GM19351 (cell line): Measurements from ENCODE around the gene GTF3C5.
"Not testable (repeated sequence)": the region's sequence is repeated elsewhere in the genome, so short reads cannot be mapped to it uniquely, and the experiment has no call there.

ENCODE experiments used
- ATAC-seq: cut with Tn5 transposase; IDR thresholded peaks from one replicate; pipeline ENCODE4 v1.9.1; 2021; ENCODE audit warnings: mild to moderate bottlenecking, moderate library complexity; ENCODE audit not compliant: unreplicated experiment

Gene GTF3C5

DNA sequence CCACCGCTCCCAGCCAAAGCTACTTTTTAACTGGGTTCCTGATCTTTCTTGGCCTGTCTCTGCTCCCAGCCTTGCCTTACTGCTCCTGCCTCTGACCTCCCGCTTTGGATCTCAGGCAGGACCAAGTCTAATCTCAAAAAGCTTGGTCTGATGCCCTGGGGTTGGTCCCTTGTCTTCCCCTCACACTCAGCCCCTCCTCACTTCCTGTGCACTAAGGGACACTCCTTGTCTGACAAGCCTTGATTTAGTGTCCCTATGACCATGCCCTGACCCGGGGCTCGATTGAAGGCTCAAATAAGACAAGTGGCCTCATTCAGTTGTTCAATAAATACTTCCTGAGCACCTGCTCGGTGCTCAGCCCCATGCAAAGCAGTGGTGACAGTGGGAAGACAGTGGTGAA, 3.7 kb upstream of the GTF3C5 start:
- ATAC-seq = no peak

DNA sequence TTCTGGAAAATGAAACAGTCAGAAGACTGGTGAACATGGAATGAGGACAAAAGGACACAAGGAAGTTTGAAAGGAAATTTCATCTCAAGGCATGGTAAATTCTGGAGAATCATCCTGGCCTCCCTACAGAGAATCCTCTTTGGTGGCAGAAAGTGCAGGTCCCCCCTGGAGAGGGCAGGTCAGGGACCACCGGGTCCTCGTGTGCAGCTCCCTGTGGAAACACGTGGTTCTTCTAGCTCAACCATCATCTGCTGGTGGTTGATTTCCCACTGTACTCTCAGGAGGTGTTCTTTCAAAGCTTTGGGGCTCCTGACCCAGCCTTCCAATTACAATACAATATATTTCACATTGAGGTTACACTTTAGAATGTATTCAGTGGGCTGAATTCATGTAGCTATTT, 2.6 kb upstream of the GTF3C5 start:
- ATAC-seq = no peak

DNA sequence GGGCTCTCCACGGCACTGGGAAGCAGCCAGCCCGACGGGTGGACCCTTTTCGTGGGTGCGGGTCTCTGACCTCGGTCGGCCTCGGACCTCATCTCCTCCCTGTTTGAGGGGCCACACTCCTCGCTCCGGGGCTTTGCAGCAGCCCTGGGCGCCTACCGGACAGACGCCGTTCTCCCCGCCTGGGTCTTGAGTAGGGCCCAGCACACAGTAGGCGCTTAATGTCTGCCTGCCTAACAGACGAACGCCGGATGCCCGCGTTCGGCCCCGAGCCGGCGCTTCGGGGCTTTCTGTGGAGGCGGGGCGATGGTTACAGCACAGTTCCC, 842 bp upstream of the GTF3C5 start:
- ATAC-seq = peak; percentile 3

DNA sequence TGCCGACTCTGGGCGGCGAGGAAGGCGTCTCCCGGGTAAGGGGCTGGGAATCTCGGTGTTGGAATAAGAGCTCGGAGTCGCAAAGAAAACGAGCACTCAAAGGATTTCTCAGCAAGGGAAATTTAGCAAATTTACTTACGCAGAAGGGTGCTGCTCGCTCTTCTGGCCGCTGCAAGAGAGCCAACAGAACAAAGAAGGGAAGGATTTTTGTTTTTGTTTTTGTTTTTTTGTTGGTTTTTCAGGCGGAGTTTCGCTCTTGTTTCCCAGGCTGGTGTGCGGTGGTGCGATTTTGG, 279 bp downstream of the GTF3C5 start:
- ATAC-seq = no peak

DNA sequence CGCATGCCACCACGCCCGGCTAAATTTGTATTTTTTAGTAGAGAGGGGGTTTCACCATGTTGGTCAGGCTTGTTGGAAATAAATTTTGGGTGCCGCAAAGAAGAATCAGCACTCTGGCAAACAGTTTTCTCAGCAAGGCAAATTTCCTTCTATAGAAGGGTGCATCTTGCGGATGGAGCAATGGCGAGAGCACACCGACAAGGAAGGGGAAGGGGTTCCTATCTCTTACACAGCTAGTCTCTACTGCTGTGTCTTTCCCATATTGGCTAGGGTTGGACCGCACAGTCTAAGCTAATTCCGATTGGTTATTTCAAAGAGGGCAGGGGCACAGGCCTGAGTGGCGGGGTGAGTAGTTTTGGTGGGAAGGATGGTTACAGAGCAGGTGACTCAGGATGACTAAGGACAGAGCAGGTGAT, 707 bp downstream of the GTF3C5 start:
- ATAC-seq = no peak

DNA sequence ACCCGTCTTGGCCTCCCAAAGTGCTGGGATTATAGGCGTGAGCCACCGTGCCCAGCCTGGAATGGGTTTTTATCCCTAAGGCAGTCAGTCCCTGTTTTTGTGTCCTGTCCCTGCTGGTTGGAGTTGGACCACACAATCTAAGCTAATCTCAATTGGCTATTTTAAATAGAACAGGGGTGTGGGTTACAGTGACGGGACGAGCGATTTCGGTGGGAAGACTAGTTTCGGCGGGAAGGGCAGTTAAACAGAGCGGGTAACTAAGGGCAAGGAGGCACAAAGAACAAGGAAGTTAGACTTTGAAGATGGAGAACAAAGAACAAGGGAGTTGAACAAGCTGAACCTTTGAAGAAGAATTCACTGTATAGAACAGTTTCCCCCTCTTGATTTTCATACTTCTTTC, 1.4 kb downstream of the GTF3C5 start:
- ATAC-seq = no peak

DNA sequence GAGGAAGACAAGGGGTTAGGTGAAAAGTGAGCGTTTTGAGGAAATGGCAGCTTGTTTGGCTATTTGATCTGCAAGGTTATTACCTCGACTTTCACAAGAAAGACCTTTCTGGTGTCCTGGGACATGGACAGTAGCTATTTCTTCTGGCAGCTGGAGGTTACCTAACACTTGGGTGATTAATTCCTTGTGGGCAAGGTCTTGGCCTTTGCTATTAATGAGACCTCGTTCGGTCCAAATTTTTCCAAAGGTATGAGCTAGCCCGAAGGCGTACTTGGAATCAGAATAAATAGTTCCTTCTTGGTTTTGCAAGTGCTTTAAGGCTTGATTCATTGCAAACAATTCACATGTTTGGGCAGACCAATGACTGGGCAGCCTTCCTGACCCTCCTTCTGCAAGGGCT, 4.9 kb downstream of the GTF3C5 start:
- ATAC-seq = no peak

DNA sequence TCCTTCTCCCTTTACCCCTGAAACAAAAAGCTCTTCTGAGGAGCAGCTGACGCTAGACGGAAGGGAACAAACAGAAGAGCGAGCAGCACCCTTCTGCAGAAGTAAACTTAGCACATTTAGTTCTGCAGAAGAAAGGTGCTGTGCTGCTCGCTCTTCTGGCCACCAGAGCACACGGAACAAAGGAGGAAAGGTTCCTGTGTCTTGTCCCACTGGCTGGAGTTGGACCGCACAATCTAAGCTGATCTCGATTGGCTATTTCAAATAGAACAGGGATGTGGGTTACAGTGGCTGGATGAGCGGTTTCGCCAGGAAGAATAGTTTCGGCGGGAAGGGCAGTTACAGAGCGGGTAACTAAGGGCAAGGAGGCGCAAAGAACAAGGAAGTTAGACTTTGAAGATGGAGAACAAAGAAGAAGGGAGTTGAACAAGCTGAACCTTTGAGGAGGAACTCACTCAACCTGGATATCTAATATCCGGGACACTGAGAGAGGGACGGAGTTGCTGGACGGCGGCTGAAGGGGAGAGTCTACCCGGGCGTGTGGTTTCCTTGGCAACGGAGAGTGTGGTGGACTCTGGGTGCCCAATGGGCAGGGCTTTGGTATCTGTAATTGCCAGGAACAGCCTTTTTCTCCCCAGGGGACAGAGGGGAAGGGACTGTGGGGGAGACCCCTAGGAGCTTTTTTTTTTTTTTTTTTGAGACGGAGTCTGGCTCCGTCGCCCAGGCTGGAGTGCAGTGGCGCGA, 7.1 kb downstream of the GTF3C5 start:
- ATAC-seq = no peak

DNA sequence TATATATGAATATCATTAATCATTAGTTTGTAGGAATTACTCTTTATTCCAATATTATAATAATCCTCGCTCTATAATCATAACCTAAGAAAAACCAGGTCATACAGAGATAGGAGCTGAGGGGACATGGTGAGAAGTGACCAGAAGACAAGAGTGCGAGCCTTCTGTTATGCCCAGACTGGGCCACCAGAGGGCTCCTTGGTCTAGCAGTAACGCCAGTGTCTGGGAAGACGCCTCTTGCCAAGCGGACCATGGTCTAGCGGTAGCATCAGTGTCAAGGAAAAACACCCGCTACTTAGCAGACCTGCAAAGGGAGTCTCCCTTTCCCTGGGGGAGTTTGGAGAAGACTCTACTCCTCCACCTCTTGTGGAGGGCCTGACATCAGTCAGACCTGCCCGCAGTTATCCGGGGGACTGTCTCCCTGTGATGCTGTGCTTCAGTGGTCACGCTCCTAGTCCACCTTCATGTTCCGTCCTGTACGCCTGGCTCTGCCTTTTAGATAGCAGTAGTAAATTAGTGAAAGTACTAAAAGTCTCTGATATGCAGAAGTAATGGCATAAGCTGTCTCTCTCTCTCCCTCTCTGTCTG, 10.2 kb downstream of the GTF3C5 start:
- not testable (repeated sequence) for ATAC-seq

DNA sequence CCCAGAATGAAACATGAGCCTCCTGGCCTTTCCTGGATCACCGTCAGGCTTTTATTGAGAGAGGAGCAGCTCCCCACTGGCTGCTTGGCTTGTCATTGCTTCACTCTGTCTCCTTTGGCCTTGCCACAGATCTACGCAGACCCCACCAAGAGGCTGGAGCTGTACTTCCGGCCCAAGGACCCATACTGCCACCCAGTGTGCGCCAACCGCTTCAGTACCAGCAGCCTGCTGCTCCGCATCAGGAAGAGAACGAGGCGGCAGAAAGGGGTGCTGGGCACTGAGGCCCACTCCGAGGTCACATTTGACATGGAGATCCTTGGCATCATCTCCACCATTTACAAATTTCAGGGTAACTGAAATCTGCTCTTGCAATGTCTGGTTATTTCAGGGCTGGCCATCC, 11.2 kb downstream of the GTF3C5 start:
- no peak for ATAC-seq

DNA sequence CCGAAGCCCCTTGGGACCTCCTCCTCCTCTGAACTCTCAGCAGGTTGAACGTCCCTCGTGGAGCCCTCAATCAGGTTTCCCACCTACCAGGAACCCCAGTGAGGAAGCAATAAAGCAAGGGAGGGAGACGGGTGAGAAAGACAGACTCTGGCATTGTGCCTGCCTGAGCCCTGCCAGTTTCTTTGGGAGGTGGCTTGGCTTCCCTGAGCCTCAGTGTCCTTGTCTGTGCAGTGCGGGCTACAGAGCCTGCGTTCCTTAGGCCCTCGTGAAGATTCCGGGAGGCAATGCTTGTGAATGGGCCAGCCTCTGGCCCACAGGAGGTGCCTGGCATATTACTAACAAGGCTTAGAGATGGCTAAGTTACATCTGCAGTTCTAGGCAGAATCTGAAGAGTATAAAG, 11.9 kb downstream of the GTF3C5 start:
- no peak for ATAC-seq

DNA sequence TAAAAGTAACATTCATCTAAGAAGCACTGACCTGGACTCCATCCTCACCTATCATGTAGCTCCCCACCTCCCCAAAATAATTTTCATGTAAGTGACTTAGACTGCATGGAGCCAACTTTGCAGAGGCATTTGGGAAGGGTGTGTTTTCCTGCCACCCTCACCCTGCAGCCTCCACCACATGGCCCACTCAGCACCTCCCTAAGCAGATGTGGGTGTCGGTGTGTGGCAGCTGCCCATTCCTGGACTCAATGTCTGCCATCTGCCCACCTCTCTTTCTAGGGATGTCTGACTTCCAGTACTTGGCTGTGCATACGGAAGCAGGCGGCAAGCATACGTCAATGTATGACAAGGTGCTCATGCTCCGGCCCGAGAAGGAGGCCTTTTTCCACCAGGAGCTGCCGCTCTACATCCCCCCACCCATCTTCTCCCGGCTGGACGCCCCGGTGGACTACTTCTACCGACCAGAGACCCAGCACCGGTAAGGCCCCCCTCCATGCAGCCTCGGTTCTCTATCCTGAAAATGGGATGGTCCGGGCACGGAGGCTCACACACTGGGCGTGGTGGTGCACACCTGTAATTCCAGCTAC, 12.7 kb downstream of the GTF3C5 start:
- no peak for ATAC-seq

DNA sequence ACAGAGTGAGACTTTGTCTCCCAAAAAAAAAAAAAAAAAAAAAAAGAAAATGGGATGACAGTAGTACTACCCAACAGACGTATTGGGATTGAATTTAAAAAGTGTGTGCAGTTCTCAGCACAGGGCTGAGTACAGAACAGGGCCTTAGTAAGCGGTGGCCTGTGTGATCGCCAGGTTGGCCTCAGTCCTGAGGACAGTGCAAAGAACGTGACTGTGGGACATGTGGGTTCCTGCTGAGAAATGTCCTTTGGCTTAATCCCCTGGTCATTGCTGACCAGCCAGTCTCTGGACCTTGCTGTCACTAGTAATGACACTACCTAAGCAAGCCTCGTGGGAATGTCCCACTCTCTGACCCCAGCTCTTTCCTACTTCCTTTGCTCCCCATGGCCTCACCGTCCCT, 13.3 kb downstream of the GTF3C5 start:
- no peak for ATAC-seq

DNA sequence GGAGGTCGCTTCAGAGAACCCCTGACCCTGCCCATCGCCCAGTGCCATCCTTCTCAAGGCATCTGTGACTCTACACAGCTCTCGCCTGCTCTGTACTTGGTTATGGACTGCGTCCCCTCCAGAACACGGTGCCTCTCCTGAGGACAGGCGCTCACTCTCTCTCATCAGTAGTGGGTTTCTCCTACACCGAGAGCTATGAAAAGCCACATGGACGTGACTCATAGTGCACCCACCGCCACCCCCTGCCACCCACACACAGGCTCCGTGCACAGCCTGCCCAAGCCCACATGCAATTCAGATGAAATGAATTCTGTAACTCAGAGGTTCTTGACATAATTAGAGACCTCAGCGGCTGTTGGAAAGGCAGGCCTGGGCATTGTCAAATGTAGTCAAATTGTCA, 13.9 kb downstream of the GTF3C5 start:
- no peak for ATAC-seq

DNA sequence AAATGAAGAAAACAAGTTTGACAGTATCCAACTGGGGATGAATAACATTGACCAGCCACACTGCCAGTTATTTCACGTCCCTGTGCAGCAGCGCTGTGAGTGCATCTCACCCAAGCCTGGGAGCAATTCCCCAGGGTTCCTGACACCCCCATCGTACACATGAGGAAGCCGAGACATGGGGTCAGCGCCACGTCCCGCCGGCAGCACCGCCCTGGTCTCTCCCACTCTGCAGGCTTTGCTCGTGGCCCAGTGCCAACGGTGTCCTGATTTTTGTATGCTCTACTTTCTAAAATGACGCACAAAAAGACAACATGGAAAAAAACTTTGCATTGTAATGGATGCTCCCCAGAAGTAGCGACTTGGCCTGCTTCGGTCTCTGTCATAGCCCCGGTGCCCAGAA, 14.3 kb downstream of the GTF3C5 start:
- ATAC-seq = no peak

DNA sequence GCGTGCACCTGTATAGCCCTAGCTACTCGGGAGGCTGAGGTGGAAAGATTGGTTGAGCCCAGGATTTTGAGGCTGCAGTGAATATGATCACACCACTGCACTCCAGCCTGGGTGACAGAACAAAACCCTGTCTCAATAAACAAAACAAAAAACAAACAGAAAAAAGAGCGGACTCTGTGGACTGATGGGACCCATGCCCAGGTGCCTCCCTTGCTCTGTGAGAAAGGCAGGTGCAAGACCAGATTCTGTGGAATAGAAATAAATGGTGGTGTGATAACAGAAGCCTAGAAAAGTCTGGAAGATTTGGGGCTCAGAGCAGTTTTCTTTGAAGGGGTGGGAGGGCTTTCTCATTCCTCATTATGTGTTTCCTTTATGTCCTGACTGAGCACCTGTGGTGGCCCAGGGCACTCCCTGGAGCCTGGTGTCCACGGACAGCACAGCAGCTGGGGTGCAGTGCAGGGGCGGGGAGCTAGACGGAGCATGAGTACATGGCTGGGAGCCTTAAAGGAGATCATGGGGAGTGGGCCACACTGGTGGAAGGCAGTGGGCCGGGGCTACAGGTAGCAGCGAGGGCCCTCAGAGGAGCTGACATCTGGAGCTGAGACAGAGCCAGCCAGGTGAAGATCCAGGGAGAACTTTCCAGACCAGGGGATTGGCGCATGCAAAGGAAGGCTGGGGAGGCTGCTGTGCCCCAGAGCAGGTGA, 15.6 kb downstream of the GTF3C5 start:
- no peak for ATAC-seq

DNA sequence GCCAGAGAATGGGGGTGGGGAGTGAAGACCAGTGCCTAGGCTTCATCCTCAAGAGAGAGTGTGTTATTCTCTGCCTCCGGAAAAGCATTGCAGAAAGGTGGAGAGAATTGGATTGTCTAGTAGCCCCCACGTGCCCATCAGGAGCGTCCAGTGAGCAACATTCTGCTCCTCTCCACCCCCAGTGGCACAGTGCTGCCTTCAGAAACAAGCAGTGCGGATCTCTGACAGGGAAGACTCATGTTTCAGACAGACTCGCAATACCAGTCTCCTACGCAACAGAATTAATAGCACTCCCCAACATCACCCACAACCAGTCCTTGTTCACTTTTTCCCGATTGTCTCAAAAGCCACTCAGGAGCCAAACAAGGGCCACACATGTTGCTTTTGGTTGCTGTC, 16.1 kb downstream of the GTF3C5 start:
- no peak for ATAC-seq

DNA sequence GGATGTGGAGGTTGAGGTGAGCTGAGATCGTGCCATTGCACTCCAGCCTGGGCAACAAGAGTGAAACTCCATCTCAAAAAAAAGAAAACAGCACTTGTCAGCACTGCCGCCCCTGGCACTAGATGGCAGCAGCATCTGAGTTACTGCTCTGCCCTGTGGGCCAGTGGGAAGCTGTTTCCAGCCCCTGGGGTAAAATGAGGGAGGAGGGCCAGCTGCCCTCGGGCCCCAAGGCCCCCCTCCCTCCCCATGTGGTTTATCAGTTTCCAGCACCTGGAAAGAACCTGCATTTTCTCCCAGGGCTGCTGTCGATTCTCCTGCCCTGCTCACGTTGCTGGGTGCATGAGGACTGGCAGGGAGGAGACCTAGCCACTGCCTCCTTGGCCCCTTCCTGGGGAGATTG, 17.8 kb downstream of the GTF3C5 start:
- ATAC-seq = no peak

DNA sequence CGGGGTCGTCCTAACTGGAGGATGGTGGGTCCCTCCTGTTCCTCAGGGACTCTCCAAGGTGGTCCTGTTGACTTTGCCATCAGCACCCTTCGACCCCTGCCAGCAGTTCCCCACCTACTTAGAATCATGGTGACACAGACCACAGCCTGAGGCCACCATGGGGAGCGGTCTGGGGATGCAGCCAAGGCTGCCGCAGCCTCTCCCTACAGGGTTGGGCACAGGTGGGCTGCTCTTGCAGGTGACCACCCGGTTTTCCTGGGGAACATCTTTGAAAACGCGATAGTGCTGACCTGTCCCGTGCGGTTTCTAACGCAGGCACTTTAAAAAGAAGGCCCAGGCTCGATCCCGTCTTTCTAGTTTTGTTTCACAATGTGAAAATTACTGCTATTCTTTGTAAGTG, 18.2 kb downstream of the GTF3C5 start:
- no peak for ATAC-seq

DNA sequence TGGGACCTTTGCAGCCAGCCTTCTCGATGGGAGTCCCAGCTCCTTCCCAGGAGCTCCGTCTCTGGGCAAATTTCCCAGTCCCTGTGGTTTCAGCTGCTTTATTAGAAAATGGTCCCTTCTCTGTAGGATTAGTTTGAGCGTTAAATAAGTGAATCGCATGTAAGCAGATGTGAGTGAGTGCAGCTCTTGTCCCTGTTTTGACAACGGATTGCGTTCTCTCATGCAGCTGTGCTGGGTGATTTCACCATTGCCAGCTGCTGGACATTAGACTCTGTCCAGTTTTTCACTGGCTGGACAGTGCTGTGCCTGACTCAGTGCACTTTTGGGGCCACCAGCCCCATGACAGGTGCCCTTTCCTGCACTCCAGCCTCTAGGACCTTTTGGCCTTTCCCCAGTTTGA, 19.3 kb downstream of the GTF3C5 start:
- ATAC-seq = no peak

DNA sequence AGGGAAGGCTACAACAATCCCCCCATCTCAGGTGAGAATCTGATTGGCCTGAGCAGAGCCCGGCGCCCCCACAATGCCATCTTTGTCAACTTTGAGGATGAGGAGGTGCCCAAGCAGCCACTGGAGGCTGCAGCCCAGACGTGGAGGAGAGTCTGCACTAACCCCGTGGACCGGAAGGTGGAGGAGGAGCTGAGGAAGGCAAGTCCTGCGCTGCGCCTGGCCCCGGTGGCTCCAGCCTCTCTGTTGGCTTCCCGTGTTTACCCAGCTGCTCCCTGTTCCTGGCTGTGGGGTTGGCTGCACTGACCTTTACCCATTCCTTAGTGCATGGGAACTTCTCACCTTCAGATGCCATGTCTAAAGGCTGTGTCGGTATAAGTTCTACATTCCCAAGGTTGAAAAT, 20.0 kb downstream of the GTF3C5 start:
- no peak for ATAC-seq

DNA sequence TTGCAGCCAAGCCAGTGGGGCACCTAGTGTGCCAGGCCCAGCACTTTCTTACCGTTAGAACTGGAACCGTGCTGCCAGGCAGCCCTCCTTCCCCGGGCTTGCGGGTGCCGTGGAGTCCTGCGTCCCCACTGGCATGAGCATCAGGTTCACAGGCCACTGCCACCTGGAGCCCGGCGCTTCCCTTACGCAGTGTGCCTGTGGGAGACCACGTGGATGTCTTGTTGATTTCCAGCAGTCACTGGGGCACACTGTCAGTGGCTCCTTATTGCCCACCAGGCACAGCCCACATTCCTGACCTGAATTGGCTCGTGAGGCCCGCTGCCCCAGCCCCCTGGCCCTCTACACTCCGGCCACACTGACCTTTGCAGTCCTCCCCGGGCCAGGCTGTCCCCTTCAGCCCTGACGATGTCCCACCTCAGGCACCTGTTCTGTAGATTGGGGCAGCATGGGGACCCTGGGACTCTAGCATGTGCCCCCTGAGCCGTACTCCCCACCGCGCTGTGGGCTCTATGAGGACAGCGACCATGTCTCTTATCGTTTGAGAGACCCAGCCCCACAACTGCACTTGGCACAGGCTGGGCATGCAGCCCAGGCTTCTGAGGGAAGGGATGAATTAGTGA, 20.6 kb downstream of the GTF3C5 start:
- ATAC-seq = no peak
